HEK293 (cell line): Measurements from ENCODE around the gene SSBP2.

Experiments
- CTCF ChIA-PET: fragments of 350-600 bp; formaldehyde crosslinking; extraction: SDS; loops from one replicate; lab custom pipeline; 2021; ENCODE audit warnings: antibody characterized with exemption; lab: Yijun Ruan, JAX
- POLR2A ChIA-PET: fragments of 300-600 bp; formaldehyde crosslinking; extraction: SDS; loops from one replicate; lab custom pipeline; 2020; ENCODE audit warnings: antibody characterized with exemption, inconsistent platforms; lab: Yijun Ruan, JAX
- H3K27ac ChIP-seq: fragments of 200-500 bp; sonication (Bioruptor generic); 2 replicates; pipeline ENCODE4 v1.5.1; 2014; ENCODE audit warnings: low read depth, low read length, control low read depth, inconsistent platforms; ENCODE audit errors: extremely low read depth
- H3K36me3 ChIP-seq, 2 experiments: fragments of 200-500 bp in 1 of 2; sonication (Bioruptor generic) in 1 of 2; 1 replicate in 1 of 2; 2 replicates in 1 of 2; pipeline ENCODE4 v1.5.1; 2014 to 2017; ENCODE audit warnings: inconsistent platforms in 2 of 2, low read length in 2 of 2; ENCODE audit not compliant: control insufficient read depth in 2 of 2, insufficient read depth in 1 of 2
- H3K4me1 ChIP-seq: fragments of 200-500 bp; sonication (Bioruptor generic); 2 replicates; pipeline ENCODE4 v1.5.1; 2014; ENCODE audit warnings: mild to moderate bottlenecking, low read length, inconsistent platforms; ENCODE audit not compliant: control insufficient read depth, insufficient read depth
- H3K4me3 ChIP-seq: 2 replicates; pipeline ENCODE4 v1.5.1; 2011; ENCODE audit warnings: low read depth, mild to moderate bottlenecking, control low read depth, low read length, moderate library complexity
- H3K9me3 ChIP-seq: fragments of 200-500 bp; sonication (Bioruptor generic); 2 replicates; pipeline ENCODE4 v1.5.1; 2014; ENCODE audit warnings: low read depth, low read length, inconsistent platforms; ENCODE audit not compliant: control insufficient read depth, insufficient read depth
- TCF7L2 ChIP-seq: IDR thresholded peaks from 2 replicates; pipeline ENCODE4 v1.6.1; 2011; ENCODE audit warnings: low read depth, mild to moderate bottlenecking, inconsistent platforms, low read length, moderate library complexity, borderline replicate concordance
- YY1 ChIP-seq: fragments of 450-650 bp; formaldehyde crosslinking; IDR thresholded peaks from 2 replicates; pipeline ENCODE4 v1.5.1; 2018; ENCODE audit warnings: missing biosample characterization, missing genetic modification characterization
- ZBTB49 ChIP-seq: fragments of 450-650 bp; formaldehyde crosslinking; IDR thresholded peaks from 2 replicates; pipeline ENCODE4 v1.5.1; 2016; ENCODE audit warnings: missing biosample characterization, missing genetic modification characterization, low read depth
- ZBTB8A ChIP-seq: fragments of 450-650 bp; formaldehyde crosslinking; IDR thresholded peaks from 2 replicates; pipeline ENCODE4 v1.5.1; 2016; ENCODE audit warnings: missing biosample characterization, missing genetic modification characterization
- ZNF121 ChIP-seq: fragments of 450-650 bp; formaldehyde crosslinking; IDR thresholded peaks from 2 replicates; pipeline ENCODE4 v1.5.1; 2016; ENCODE audit warnings: missing biosample characterization, missing genetic modification characterization
- ZNF24 ChIP-seq: fragments of 450-650 bp; formaldehyde crosslinking; IDR thresholded peaks from 2 replicates; pipeline ENCODE4 v1.5.1; 2016; ENCODE audit warnings: missing biosample characterization, missing genetic modification characterization
- ZNF560 ChIP-seq: fragments of 450-650 bp; formaldehyde crosslinking; IDR thresholded peaks from 2 replicates; pipeline ENCODE4 v1.5.1; 2017; ENCODE audit warnings: missing biosample characterization, missing genetic modification characterization, borderline replicate concordance
- TF ChIP-seq, protein P1 (sequence below): fragments of 450-650 bp; formaldehyde crosslinking; IDR thresholded peaks from 2 replicates; pipeline ENCODE4 v1.5.1; 2016; ENCODE audit warnings: missing biosample characterization, missing genetic modification characterization
- TF ChIP-seq, protein P2 (sequence below): fragments of 450-650 bp; formaldehyde crosslinking; IDR thresholded peaks from 2 replicates; pipeline ENCODE4 v1.5.1; 2016; ENCODE audit warnings: missing biosample characterization, missing genetic modification characterization

The SSBP2 gene

DNA sequence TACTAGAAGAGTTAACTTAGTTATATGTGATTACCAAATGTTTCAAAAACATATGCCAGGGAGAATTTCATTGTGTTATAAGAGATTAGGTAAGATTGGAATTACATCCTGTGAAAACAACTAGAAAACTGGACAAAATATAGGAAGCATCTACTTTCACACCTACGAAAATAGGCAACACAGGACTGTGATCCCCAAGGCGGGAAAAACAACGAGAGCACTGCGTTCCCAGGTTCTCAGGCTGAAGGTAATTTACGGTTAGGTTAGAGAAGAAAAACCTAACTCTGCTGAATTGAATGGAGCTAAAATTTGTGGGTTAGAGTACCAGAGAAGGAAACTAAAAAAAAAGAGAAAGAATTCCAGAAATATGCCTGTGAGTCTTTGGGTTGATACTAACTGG lies 385.4 kb downstream of the SSBP2 start (continued):
- TF ChIP-seq, protein P1, sequence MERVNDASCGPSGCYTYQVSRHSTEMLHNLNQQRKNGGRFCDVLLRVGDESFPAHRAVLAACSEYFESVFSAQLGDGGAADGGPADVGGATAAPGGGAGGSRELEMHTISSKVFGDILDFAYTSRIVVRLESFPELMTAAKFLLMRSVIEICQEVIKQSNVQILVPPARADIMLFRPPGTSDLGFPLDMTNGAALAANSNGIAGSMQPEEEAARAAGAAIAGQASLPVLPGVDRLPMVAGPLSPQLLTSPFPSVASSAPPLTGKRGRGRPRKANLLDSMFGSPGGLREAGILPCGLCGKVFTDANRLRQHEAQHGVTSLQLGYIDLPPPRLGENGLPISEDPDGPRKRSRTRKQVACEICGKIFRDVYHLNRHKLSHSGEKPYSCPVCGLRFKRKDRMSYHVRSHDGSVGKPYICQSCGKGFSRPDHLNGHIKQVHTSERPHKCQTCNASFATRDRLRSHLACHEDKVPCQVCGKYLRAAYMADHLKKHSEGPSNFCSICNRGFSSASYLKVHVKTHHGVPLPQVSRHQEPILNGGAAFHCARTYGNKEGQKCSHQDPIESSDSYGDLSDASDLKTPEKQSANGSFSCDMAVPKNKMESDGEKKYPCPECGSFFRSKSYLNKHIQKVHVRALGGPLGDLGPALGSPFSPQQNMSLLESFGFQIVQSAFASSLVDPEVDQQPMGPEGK (tag by site-specific recombination): no peak
- TF ChIP-seq TCF7L2: no peak
- TF ChIP-seq ZNF24: no peak
- no peak for TF ChIP-seq ZNF560
- TF ChIP-seq ZBTB49 (tag by site-specific recombination): no peak
- TF ChIP-seq ZBTB8A (tag by site-specific recombination): no peak

DNA sequence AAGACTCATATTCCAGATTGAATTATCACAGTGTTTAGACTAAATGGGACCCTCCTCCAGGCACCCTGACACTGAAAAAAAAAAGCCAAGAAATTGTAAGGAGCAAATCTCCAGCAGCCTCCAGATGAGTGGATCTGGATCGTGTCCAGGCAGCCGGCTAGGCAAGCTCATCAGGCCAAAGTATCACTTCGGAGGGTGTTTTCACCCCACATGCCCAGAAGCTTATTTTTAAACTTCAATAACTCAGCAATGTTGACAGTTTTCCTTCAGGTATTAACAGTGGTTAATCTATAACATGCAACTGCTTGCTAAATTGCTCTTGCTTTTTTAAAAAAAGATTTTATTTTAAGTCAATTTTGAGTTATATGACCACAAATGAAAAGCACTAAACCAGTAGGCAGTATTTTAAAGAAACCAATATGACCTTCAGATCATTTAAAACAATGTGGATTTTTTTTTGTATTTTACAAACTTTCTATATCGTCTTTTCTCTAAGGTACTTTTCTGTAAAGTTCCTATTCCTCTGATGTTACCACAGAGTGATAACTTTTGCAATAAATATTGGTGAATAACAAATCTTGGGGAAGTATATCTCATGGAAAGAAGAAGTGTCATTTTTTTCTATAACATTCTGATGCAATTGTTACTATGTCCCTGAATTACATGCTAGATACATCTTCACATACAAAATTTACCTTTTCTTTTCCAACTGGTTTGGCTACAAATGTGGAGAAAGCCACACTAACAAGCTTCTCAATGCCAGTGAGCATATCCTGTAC lies 387.6 kb downstream of the SSBP2 start:
- POLR2A ChIA-PET: no interaction called here
- Histone ChIP-seq H3K4me3 (no peak overlapping the region), H3K36me3 (no peaks in the 10 kb centered on the region)
- TF ChIP-seq, protein P2, sequence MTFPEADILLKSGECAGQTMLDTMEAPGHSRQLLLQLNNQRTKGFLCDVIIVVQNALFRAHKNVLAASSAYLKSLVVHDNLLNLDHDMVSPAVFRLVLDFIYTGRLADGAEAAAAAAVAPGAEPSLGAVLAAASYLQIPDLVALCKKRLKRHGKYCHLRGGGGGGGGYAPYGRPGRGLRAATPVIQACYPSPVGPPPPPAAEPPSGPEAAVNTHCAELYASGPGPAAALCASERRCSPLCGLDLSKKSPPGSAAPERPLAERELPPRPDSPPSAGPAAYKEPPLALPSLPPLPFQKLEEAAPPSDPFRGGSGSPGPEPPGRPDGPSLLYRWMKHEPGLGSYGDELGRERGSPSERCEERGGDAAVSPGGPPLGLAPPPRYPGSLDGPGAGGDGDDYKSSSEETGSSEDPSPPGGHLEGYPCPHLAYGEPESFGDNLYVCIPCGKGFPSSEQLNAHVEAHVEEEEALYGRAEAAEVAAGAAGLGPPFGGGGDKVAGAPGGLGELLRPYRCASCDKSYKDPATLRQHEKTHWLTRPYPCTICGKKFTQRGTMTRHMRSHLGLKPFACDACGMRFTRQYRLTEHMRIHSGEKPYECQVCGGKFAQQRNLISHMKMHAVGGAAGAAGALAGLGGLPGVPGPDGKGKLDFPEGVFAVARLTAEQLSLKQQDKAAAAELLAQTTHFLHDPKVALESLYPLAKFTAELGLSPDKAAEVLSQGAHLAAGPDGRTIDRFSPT: no peak
- TF ChIP-seq ZBTB8A (tag by site-specific recombination) (no peak), ZNF121 (no peak), YY1 (no peak)
- TF ChIP-seq, all 188 proteins: peak for 0
- H3K9me3 ChIP-seq: no peaks in the 10 kb centered on the region
- H3K4me1 ChIP-seq: 0 out of 2 replicates have a peak, but pooled peaks cover 2% of the 10 kb centered on the region
- CTCF ChIA-PET: interaction anchor here (0.5 to 1.6 kb wide), 3 partner anchors 24 to 653 kb away, joined by 3 to 5 read pairs (median 4); partner anchors contain the start of gene ZCCHC9
- H3K27ac ChIP-seq: no peak overlapping the region
